SK-N-SH (cell line): ENCODE results near the gene KRT3.

Source experiments
- CHD2 ChIP-seq: fragments of 150-350 bp; IDR thresholded peaks from 2 replicates; pipeline ENCODE4 v1.6.1; 2018; ENCODE audit warnings: low read length; ENCODE audit not compliant: partially characterized antibody
- EP300 ChIP-seq, 2 experiments: IDR thresholded peaks; 2 replicates each; pipeline versions ENCODE4 v1.4.0 to v1.6.1; 2012; ENCODE audit warnings: borderline replicate concordance in 1 of 2, low read depth in 1 of 2, low read length in 1 of 2
- FOXJ3 ChIP-seq: sonication (generic); formaldehyde crosslinking; IDR thresholded peaks from 2 replicates; pipeline ENCODE4 v1.5.1; 2020; ENCODE audit warnings: mild to moderate bottlenecking, missing genetic modification reagents
- GABPA ChIP-seq: IDR thresholded peaks from 2 replicates; pipeline ENCODE4 v1.4.0; 2012; ENCODE audit warnings: low read depth, mild to moderate bottlenecking
- JUND ChIP-seq: IDR thresholded peaks from 2 replicates; pipeline ENCODE4 v1.4.0; 2012
- NFIC ChIP-seq: IDR thresholded peaks from 2 replicates; pipeline ENCODE4 v1.4.0; 2012; ENCODE audit warnings: borderline replicate concordance
- TEAD4 ChIP-seq: IDR thresholded peaks from 2 replicates; pipeline ENCODE4 v1.4.0; 2012; ENCODE audit warnings: mild to moderate bottlenecking, borderline replicate concordance; ENCODE audit not compliant: insufficient read depth
- TF ChIP-seq, protein P1 (sequence below): fragments of 200-600 bp; sonication (generic); IDR thresholded peaks from 2 replicates; pipeline ENCODE4 v1.6.1; 2017; ENCODE audit warnings: antibody characterized with exemption, mild to moderate bottlenecking, moderate library complexity
- TF ChIP-seq, protein P2 (sequence below): fragments of 150-350 bp; IDR thresholded peaks from 2 replicates; pipeline ENCODE4 v1.6.1; 2017; ENCODE audit warnings: antibody characterized with exemption, low read length, low read depth, borderline replicate concordance
- TF ChIP-seq, protein P3 (sequence below): IDR thresholded peaks from 2 replicates; pipeline ENCODE4 v1.4.0; 2012; ENCODE audit warnings: low read depth, borderline replicate concordance
- TF ChIP-seq, protein P4 (sequence below): IDR thresholded peaks from 2 replicates; pipeline ENCODE4 v1.4.0; 2012; ENCODE audit warnings: low read depth
- TF ChIP-seq, protein P5 (sequence below): IDR thresholded peaks from 2 replicates; pipeline ENCODE4; 2012

DNA sequence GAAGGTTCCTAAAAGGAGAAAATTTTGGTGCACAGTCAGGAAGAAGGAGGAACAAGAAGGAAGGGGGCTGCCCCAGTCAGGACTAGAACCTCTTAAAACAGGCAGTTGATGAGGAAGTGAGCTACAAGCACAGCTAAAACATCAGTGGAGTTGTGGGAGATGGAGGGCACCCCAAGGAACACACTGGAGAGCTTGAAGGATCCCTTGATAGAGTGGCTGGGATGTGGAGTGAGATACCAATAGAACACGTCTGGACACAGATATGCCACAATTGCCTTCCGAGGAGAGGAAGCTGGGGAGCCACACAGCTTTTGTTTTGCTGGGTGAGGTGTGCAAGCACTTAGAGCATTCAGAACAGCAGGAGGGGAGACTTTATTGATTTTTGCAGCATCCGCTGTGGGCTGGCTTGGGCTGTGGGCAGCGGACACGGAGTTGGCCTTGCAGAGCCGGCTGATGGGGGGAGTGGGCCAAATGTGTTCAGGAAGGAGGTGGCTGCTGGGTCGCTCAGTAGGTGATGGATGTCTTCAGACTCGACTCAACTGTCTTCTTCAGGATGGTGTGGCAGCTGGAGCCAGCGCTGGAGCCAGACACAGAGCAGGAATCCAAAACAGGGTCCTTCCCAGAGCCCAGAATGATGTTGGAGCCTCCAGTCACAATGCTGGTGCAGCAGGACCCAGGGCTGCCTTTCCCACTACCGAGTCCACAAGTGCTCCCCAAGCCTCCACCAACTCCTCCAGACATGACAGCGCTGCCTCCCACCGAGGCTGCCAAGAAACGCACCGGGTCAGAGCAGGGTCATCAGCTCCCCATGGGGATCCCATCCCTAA, 42.9 kb upstream of the KRT3 start:
- TF ChIP-seq GABPA (no peak), TEAD4 (no peak), JUND (no peak), NFIC (no peak), EP300 (IDR thresholded peaks at IDR 0.05; ENCODE audit: borderline replicate concordance in 1 of 2, low read depth in 1 of 2, low read length in 1 of 2) (no peak), FOXJ3 (CRISPR knock-in tag) (no peak), CHD2 (no peak)
- TF ChIP-seq, protein P1, sequence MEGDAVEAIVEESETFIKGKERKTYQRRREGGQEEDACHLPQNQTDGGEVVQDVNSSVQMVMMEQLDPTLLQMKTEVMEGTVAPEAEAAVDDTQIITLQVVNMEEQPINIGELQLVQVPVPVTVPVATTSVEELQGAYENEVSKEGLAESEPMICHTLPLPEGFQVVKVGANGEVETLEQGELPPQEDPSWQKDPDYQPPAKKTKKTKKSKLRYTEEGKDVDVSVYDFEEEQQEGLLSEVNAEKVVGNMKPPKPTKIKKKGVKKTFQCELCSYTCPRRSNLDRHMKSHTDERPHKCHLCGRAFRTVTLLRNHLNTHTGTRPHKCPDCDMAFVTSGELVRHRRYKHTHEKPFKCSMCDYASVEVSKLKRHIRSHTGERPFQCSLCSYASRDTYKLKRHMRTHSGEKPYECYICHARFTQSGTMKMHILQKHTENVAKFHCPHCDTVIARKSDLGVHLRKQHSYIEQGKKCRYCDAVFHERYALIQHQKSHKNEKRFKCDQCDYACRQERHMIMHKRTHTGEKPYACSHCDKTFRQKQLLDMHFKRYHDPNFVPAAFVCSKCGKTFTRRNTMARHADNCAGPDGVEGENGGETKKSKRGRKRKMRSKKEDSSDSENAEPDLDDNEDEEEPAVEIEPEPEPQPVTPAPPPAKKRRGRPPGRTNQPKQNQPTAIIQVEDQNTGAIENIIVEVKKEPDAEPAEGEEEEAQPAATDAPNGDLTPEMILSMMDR, result no peak
- TF ChIP-seq, protein P2, sequence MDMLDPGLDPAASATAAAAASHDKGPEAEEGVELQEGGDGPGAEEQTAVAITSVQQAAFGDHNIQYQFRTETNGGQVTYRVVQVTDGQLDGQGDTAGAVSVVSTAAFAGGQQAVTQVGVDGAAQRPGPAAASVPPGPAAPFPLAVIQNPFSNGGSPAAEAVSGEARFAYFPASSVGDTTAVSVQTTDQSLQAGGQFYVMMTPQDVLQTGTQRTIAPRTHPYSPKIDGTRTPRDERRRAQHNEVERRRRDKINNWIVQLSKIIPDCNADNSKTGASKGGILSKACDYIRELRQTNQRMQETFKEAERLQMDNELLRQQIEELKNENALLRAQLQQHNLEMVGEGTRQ, result no peak
- TF ChIP-seq, protein P3, sequence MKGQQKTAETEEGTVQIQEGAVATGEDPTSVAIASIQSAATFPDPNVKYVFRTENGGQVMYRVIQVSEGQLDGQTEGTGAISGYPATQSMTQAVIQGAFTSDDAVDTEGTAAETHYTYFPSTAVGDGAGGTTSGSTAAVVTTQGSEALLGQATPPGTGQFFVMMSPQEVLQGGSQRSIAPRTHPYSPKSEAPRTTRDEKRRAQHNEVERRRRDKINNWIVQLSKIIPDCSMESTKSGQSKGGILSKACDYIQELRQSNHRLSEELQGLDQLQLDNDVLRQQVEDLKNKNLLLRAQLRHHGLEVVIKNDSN, result no peak
- TF ChIP-seq, protein P4, sequence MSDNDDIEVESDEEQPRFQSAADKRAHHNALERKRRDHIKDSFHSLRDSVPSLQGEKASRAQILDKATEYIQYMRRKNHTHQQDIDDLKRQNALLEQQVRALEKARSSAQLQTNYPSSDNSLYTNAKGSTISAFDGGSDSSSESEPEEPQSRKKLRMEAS, result no peak
- TF ChIP-seq, protein P5, sequence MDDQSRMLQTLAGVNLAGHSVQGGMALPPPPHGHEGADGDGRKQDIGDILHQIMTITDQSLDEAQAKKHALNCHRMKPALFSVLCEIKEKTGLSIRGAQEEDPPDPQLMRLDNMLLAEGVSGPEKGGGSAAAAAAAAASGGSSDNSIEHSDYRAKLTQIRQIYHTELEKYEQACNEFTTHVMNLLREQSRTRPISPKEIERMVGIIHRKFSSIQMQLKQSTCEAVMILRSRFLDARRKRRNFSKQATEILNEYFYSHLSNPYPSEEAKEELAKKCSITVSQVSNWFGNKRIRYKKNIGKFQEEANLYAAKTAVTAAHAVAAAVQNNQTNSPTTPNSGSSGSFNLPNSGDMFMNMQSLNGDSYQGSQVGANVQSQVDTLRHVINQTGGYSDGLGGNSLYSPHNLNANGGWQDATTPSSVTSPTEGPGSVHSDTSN, result no peak
